H9 (cell line): ENCODE data around the gene EDAR. TPM values are rescaled to one million over a fixed set of nuclear protein-coding genes. Genes with fewer than 3 reads are reported as not detected.

ENCODE experiments used
- DNase-seq: peaks from one replicate; pipeline ENCODE4 v3.0.0-alpha.2; 2017
- H2AFZ ChIP-seq: one replicate; pipeline ENCODE4 v1.6.1; 2013; ENCODE audit warnings: mild to moderate bottlenecking, low read length, control low read depth, moderate library complexity
- H2AK5ac ChIP-seq: 2 replicates; pipeline ENCODE4 v1.6.1; 2013; ENCODE audit warnings: low read length, control low read depth, mixed read lengths; ENCODE audit not compliant: insufficient read length
- H2BK120ac ChIP-seq: one replicate; pipeline ENCODE4 v1.6.1; 2013; ENCODE audit warnings: low read depth, mild to moderate bottlenecking, low read length, control low read depth, inconsistent platforms; ENCODE audit not compliant: poor library complexity, severe bottlenecking
- H2BK12ac ChIP-seq: 2 replicates; pipeline ENCODE4 v1.6.1; 2013; ENCODE audit warnings: low read length, control low read depth, mixed read lengths, low read depth; ENCODE audit not compliant: insufficient read length
- H2BK15ac ChIP-seq: 2 replicates; pipeline ENCODE4 v1.6.1; 2013; ENCODE audit warnings: low read depth, low read length, control low read depth
- H2BK20ac ChIP-seq: one replicate; pipeline ENCODE4 v1.6.1; 2013; ENCODE audit warnings: low read depth, mild to moderate bottlenecking, low read length, control low read depth, inconsistent platforms; ENCODE audit not compliant: poor library complexity, severe bottlenecking
- H2BK5ac ChIP-seq: 2 replicates; pipeline ENCODE4 v1.6.1; 2013; ENCODE audit warnings: low read length, control low read depth, mixed read lengths; ENCODE audit not compliant: insufficient read length
- H3K14ac ChIP-seq: 2 replicates; pipeline ENCODE4 v1.6.1; 2013; ENCODE audit warnings: low read length, control low read depth; ENCODE audit not compliant: insufficient read depth
- H3K18ac ChIP-seq: 2 replicates; pipeline ENCODE4 v1.6.1; 2013; ENCODE audit warnings: low read depth, mild to moderate bottlenecking, mixed read lengths, low read length, control low read depth; ENCODE audit not compliant: insufficient read length
- H3K23ac ChIP-seq: 2 replicates; pipeline ENCODE4 v1.6.1; 2013; ENCODE audit warnings: low read length, control low read depth, mixed read lengths, low read depth; ENCODE audit not compliant: insufficient read length
- H3K23me2 ChIP-seq: 2 replicates; pipeline ENCODE4 v1.6.1; 2013; ENCODE audit warnings: low read depth, mild to moderate bottlenecking, mixed read lengths, low read length, control low read depth; ENCODE audit not compliant: insufficient read length, poor library complexity, severe bottlenecking
- H3K27ac ChIP-seq: 2 replicates; pipeline ENCODE4 v1.5.1; 2013; ENCODE audit warnings: low read length, control low read depth, mixed read lengths, low read depth; ENCODE audit not compliant: insufficient read length
- H3K27me3 ChIP-seq: 2 replicates; pipeline ENCODE4 v1.6.1; 2013; ENCODE audit warnings: low read length, control low read depth, inconsistent platforms; ENCODE audit not compliant: insufficient read depth
- H3K4ac ChIP-seq: 2 replicates; pipeline ENCODE4 v1.6.1; 2013; ENCODE audit warnings: low read depth, mild to moderate bottlenecking, control low read depth, inconsistent platforms, low read length, moderate library complexity
- H3K4me1 ChIP-seq: 2 replicates; pipeline ENCODE4 v1.6.1; 2013; ENCODE audit warnings: low read length, control low read depth, inconsistent platforms; ENCODE audit not compliant: insufficient read depth
- H3K4me2 ChIP-seq: 2 replicates; pipeline ENCODE4 v1.6.1; 2013; ENCODE audit warnings: low read length, control low read depth, mixed read lengths; ENCODE audit not compliant: insufficient read length, insufficient read depth
- H3K56ac ChIP-seq: 2 replicates; pipeline ENCODE4 v1.6.1; 2013; ENCODE audit warnings: low read depth, mild to moderate bottlenecking, mixed read lengths, low read length, control low read depth; ENCODE audit not compliant: insufficient read length
- H3K79me1 ChIP-seq: 2 replicates; pipeline ENCODE4 v1.6.1; 2013; ENCODE audit warnings: low read depth, mild to moderate bottlenecking, moderate library complexity, low read length, control low read depth, inconsistent platforms; ENCODE audit not compliant: insufficient read depth, poor library complexity, severe bottlenecking
- H3K79me2 ChIP-seq: 2 replicates; pipeline ENCODE4 v1.6.1; 2013; ENCODE audit warnings: low read length, control low read depth, inconsistent platforms; ENCODE audit not compliant: insufficient read depth
- H3K9ac ChIP-seq: 2 replicates; pipeline ENCODE4 v1.6.1; 2013; ENCODE audit warnings: low read length, control low read depth, mixed read lengths; ENCODE audit not compliant: insufficient read length; ENCODE audit errors: extremely low read depth
- H3K9me3 ChIP-seq: one replicate; pipeline ENCODE4 v1.6.1; 2013; ENCODE audit warnings: low read depth, low read length, inconsistent platforms; ENCODE audit not compliant: control insufficient read depth
- H3T11ph ChIP-seq: one replicate; pipeline ENCODE4 v1.6.1; 2013; ENCODE audit warnings: mild to moderate bottlenecking, low read length, control low read depth, inconsistent platforms
- H4K20me1 ChIP-seq: one replicate; pipeline ENCODE4 v1.6.1; 2013; ENCODE audit not compliant: control insufficient read depth, insufficient read length, insufficient read depth
- H4K5ac ChIP-seq: 2 replicates; pipeline ENCODE4 v1.6.1; 2013; ENCODE audit warnings: low read depth, mild to moderate bottlenecking, mixed read lengths, low read length, control low read depth; ENCODE audit not compliant: insufficient read length
- H4K8ac ChIP-seq: replicated peaks from 2 replicates; pipeline ENCODE4 v1.6.1; 2013; ENCODE audit warnings: low read length, control low read depth, mixed read lengths, low read depth; ENCODE audit not compliant: insufficient read length
- H4K91ac ChIP-seq: 2 replicates; pipeline ENCODE4 v1.6.1; 2013; ENCODE audit warnings: low read depth, mild to moderate bottlenecking, moderate library complexity, mixed read lengths, low read length, control low read depth; ENCODE audit not compliant: insufficient read length
- H3K27ac Mint-ChIP-seq, 3 experiments: 2 replicates in 2 of 3; 3 replicates in 1 of 3; pipeline ENCODE4 v1.8.0; 2020 to 2021; ENCODE audit warnings: mixed read lengths in 3 of 3, mild to moderate bottlenecking in 1 of 3, moderate library complexity in 1 of 3
- H3K27me3 Mint-ChIP-seq: 2 replicates; pipeline ENCODE4 v1.8.0; 2021; ENCODE audit warnings: low read depth, mild to moderate bottlenecking, moderate library complexity, mixed read lengths
- H3K36me3 Mint-ChIP-seq, 3 experiments: 2 replicates in 2 of 3; 3 replicates in 1 of 3; pipeline ENCODE4 v1.8.0; 2020 to 2021; ENCODE audit warnings: low read depth in 3 of 3, mixed read lengths in 3 of 3; ENCODE audit not compliant: insufficient read depth in 1 of 3
- H3K4me1 Mint-ChIP-seq, 2 experiments: 2 replicates each; pipeline ENCODE4 v1.8.0; 2020; ENCODE audit warnings: mixed read lengths in 2 of 2
- H3K4me3 Mint-ChIP-seq, 2 experiments: 2 replicates in 1 of 2; 3 replicates in 1 of 2; pipeline ENCODE4 v1.8.0; 2020 to 2021; ENCODE audit warnings: mild to moderate bottlenecking in 2 of 2, mixed read lengths in 2 of 2, moderate library complexity in 1 of 2
- H3K9me3 Mint-ChIP-seq, 2 experiments: 2 replicates in 1 of 2; 3 replicates in 1 of 2; pipeline ENCODE4 v1.8.0; 2020; ENCODE audit warnings: mild to moderate bottlenecking in 2 of 2, mixed read lengths in 2 of 2, moderate library complexity in 1 of 2
- whole genome bisulfite sequencing: extraction: QIAGEN DNeasy Blood & Tissue Kit; methylation state at CpG from one replicate; pipeline ENCODE4 v1.1.7; 2013; ENCODE audit warnings: missing lambda C conversion rate, low lambda C conversion rate, mixed read lengths; ENCODE audit not compliant: insufficient read length; ENCODE audit errors: extremely low coverage; 5-methylcytosine and 5-hydroxymethylcytosine counted together
- total RNA-seq: library from RNA; stranded (reverse); gene quantifications from 2 replicates; pipeline ENCODE4 v1.2.1, GENCODE V29; 2021
- TF ChIP-seq, protein P1 (sequence below): fragments of 200-600 bp; sonication (generic); conservative IDR thresholded peaks from 3 replicates; pipeline ENCODE4 v1.8.0; 2021; ENCODE audit warnings: antibody characterized with exemption, mild to moderate bottlenecking

The EDAR gene
- total RNA-seq, 1 experiment from 2014 or later = not detected

DNA sequence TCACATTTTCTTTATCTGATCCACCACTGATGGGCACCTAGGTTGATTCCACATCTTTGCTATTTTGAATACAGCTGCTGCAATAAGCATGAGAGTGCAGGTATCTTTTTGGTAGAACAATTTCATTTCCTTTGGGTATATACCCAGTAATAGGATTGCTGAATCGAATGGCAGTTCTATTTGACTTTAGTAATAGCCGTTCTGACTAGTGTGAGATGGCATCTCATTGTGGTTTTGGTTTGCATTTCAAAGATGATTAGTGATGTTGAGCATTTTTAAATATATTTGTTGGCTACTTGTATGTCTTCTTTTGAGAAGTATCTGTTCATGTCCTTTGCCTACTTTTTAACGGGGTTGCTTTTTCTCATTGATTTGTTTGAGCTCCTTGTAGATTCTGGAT is 130.1 kb downstream of the EDAR start:
- H3K4me3 Mint-ChIP-seq = no peak overlapping the region
- Histone ChIP-seq H2BK5ac (no peak overlapping the region), H4K91ac (no peak overlapping the region), H3K18ac (no peak overlapping the region), H3K9ac (no peak overlapping the region), H2BK15ac (no peak overlapping the region), H4K20me1 (no peaks in the 10 kb centered on the region), H3K79me1 (no peaks in the 10 kb centered on the region), H3K14ac (no peak overlapping the region), H3K23ac (no peak overlapping the region), H3K23me2 (no peaks in the 10 kb centered on the region), H3K9me3 (no peaks in the 10 kb centered on the region), H4K5ac (no peak overlapping the region), H3T11ph (no peak overlapping the region), H2BK120ac (no peak overlapping the region), H4K8ac (no peak overlapping the region), H3K79me2 (no peaks in the 10 kb centered on the region), H3K27me3 (no peaks in the 10 kb centered on the region), H2AFZ (no peak overlapping the region), H2AK5ac (no peak overlapping the region), H2BK20ac (no peak overlapping the region), H3K4ac (no peak overlapping the region), H3K4me2 (no peak overlapping the region), H3K27ac (no peak overlapping the region), H3K4me1 (no peaks in the 10 kb centered on the region), H3K56ac (no peak overlapping the region), H2BK12ac (no peak overlapping the region)
- peaks cover 9 to 29% (median 20%) of the 10 kb centered on the region in 3 experiments for H3K36me3 Mint-ChIP-seq
- no CpG with 5 or more reads among the region's 3 CpGs for WGBS
- H3K27me3 Mint-ChIP-seq = no peaks in the 10 kb centered on the region
- TF ChIP-seq, protein P1, sequence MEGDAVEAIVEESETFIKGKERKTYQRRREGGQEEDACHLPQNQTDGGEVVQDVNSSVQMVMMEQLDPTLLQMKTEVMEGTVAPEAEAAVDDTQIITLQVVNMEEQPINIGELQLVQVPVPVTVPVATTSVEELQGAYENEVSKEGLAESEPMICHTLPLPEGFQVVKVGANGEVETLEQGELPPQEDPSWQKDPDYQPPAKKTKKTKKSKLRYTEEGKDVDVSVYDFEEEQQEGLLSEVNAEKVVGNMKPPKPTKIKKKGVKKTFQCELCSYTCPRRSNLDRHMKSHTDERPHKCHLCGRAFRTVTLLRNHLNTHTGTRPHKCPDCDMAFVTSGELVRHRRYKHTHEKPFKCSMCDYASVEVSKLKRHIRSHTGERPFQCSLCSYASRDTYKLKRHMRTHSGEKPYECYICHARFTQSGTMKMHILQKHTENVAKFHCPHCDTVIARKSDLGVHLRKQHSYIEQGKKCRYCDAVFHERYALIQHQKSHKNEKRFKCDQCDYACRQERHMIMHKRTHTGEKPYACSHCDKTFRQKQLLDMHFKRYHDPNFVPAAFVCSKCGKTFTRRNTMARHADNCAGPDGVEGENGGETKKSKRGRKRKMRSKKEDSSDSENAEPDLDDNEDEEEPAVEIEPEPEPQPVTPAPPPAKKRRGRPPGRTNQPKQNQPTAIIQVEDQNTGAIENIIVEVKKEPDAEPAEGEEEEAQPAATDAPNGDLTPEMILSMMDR = no peak
- H3K9me3 Mint-ChIP-seq = no peaks in the 10 kb centered on the region
- no peak overlapping the region; a peak in 1 of 7 replicates for H3K27ac Mint-ChIP-seq
- H3K4me1 Mint-ChIP-seq = no peaks in the 10 kb centered on the region
- DNase-seq = no peak
